Lower leg skin (tissue), 4 donors: ENCODE results near the gene FTO. TPM values are rescaled to one million over a fixed set of nuclear protein-coding genes. Genes with fewer than 3 reads are reported as not detected.

ENCODE experiments used
- DNase-seq, 2 donors: peaks; one replicate each; pipeline ENCODE4 v3.0.0-alpha.2; 2019; ENCODE audit warnings: low spot score in 2 of 2
- H3K4me3 ChIP-seq: fragments of 200-600 bp; sonication (generic); 2 replicates; pipeline ENCODE4 v1.5.1; 2017; ENCODE audit warnings: mild to moderate bottlenecking, low read depth; ENCODE audit not compliant: poor library complexity, severe bottlenecking
- CTCF ChIP-seq, 3 donors: fragments of 450-650 bp; IDR thresholded peaks; one replicate each; pipeline ENCODE4 v1.5.1; 2016; ENCODE audit warnings: antibody characterized with exemption in 3 of 3, mild to moderate bottlenecking in 3 of 3, moderate library complexity in 2 of 3
- POLR2A ChIP-seq, 2 donors: fragments of 450-650 bp; IDR thresholded peaks; one replicate each; pipeline ENCODE4 v1.6.1; 2016 to 2017; ENCODE audit warnings: antibody characterized with exemption in 2 of 2, mild to moderate bottlenecking in 1 of 2, moderate library complexity in 1 of 2
- WGBS, 2 donors: methylation state at CpG; one replicate each; pipeline ENCODE4 v1.1.5; 2018; 5-methylcytosine and 5-hydroxymethylcytosine counted together
- intact Hi-C: fragments of 100-400 bp; cut with DNase I; formaldehyde crosslinking; loops from one replicate; pipeline ENCODE4 v1.15.0; 2023; ENCODE audit warnings: low total_unique reads
- total RNA-seq, 4 donors: library from RNA; depleted of rRNA; stranded (reverse); fragments of >200 nt; gene quantifications; one replicate each; pipeline ENCODE4 v1.1.0, GENCODE V29; 2016

Gene FTO
- total RNA-seq, 4 donors from 2014 or later: 61.2 to 88.2 (median 64.1) TPM

- no peak overlapping the region for H3K4me3 ChIP-seq
- DNase-seq: no peak
- 52 to 75% methylated on average over 3 of the region's 3 CpGs for WGBS, 2 donors
- intact Hi-C loops: no loop called here
- TF ChIP-seq POLR2A (IDR thresholded peaks at IDR 0.05) (no peak), CTCF (IDR thresholded peaks at IDR 0.05) (no peak)
Measured at GRCh38 chr16:53782148-53782547, 78.2 kb downstream of the FTO start.

- intact Hi-C loops: no loop called here
- WGBS, 2 donors: 68 to 70% methylated on average over 1 of the region's 1 CpG
Measured at GRCh38 chr16:53784291-53784690, 80.3 kb downstream of the FTO start.

GRCh38 chr16:53785044-53785443, 81.1 kb downstream of the FTO start:
- no peak for DNase-seq
- intact Hi-C loops: no loop called here

More at GRCh38 chr16:53784291-53784690, 80.3 kb downstream of the FTO start:
- no peak for DNase-seq
- TF ChIP-seq POLR2A (IDR thresholded peaks at IDR 0.05) (no peak), CTCF (IDR thresholded peaks at IDR 0.05) (no peak)
- no peak overlapping the region for H3K4me3 ChIP-seq

GRCh38 chr16:53785916-53786315, 82.0 kb downstream of the FTO start:
- TF ChIP-seq POLR2A (IDR thresholded peaks at IDR 0.05) (no peak), CTCF (IDR thresholded peaks at IDR 0.05) (no peak)
- no peak for DNase-seq
- H3K4me3 ChIP-seq: no peak overlapping the region
- 74 to 78% methylated on average over 3 of the region's 3 CpGs for WGBS, 2 donors
- intact Hi-C loops: no loop called here

More at GRCh38 chr16:53785044-53785443, 81.1 kb downstream of the FTO start:
- no peak overlapping the region for H3K4me3 ChIP-seq
- no peak for TF ChIP-seq POLR2A (IDR thresholded peaks at IDR 0.05)
- no peak for TF ChIP-seq CTCF (IDR thresholded peaks at IDR 0.05)

GRCh38 chr16:53787423-53787822, 83.5 kb downstream of the FTO start:
- no peak for TF ChIP-seq CTCF (IDR thresholded peaks at IDR 0.05)
- no peak for TF ChIP-seq POLR2A (IDR thresholded peaks at IDR 0.05)
- WGBS, 2 donors: 94% methylated on average over 2 of the region's 2 CpGs
- intact Hi-C loops: no loop called here
- no peak for DNase-seq
- no peak overlapping the region for H3K4me3 ChIP-seq

- WGBS, 2 donors: 51 to 59% methylated on average over 2 of the region's 2 CpGs
- TF ChIP-seq CTCF (IDR thresholded peaks at IDR 0.05) (no peak), POLR2A (IDR thresholded peaks at IDR 0.05) (no peak)
- no peak for DNase-seq
- intact Hi-C loops: no loop called here
- no peak overlapping the region for H3K4me3 ChIP-seq
Measured at GRCh38 chr16:53789137-53789536, 85.2 kb downstream of the FTO start.
